Hepatic stellate cell (primary cell): ENCODE measurements around the gene SYNM.
A peak's percentile ranks its signal among the peaks of the same experiment; 100 is the strongest.

Experiments used
- DNase-seq: peaks from one replicate; pipeline ENCODE4 v3.0.0; 2011; ENCODE audit warnings: low spot score

SYNM gene

DNA sequence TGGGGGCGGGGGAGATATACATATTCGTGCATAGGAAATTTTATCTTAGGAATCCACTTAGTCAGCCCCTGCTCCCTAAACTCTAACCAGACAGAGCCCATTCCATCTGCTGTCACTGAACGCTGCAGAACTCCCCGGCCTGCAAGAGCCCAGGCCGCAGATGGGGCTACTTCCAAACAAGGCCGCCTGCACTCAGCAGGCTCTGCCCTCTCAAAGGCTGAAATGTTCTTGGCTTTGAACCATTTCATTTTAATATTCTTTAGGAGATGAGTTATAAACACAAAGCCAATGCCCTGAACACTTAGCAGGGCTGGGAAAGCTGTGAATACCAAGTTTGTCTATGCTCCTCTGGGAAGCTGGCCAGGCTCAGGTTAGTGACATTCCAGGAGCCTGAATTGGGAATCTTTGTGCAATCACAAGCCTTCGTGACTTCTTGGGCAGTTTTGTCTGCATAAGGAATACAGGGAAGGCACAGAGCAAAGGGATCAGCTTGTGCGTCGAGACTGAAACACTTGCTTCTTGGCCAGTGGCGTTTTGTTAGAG, 65.0 kb downstream of the SYNM start:
- peak; percentile 84 for DNase-seq

DNA sequence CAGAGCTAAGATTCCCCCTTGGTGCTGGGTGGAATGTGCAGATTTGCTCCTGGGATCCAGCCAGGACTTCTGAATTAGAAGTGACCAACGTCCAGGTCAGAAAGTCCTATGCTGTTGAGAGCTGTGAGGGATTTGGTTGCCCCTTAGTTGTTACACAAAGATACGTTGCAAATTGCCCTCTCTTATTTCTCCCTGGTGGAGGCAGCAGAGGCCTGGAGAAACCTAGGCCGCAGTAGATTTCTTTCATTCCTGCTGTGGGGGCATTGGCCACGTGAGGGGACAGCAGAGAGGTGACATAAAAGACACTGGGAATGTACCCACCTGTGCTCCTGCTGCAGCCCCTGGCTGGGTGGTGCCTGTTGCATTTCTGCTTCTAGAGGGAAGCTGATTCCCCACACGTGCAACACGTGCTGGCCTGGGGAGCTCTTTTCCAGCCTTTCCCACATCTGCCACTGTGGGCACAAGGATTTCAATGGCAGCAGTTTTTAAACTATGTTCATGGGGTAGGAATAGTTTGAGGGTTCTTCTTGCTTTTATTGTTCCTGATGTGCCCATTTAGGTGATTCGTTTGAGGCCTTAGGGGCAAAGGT, 65.7 kb downstream of the SYNM start:
- no peak for DNase-seq

GRCh38 chr15:99172171-99172570, 67.3 kb downstream of the SYNM start:
- no peak for DNase-seq

DNA sequence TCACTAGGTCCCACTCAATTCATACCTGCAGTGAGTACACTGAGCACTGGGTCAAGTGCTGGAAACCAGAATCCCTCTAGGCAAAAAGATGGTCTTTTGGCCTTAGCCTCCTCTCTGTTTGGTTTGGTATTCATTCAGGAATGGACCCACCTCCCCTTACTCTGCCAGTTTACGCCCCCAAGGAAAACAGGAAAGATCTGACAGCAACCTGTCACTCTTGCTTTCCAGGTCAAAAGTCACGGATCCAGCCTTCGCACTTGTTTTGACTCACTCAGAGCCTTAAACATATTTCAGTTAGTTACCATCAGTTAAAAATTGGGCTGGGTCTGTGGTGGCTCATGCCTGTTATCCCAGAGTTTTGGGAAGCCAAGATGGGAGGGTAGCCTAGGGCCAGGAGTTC, 68.1 kb downstream of the SYNM start:
- DNase-seq: no peak

DNA sequence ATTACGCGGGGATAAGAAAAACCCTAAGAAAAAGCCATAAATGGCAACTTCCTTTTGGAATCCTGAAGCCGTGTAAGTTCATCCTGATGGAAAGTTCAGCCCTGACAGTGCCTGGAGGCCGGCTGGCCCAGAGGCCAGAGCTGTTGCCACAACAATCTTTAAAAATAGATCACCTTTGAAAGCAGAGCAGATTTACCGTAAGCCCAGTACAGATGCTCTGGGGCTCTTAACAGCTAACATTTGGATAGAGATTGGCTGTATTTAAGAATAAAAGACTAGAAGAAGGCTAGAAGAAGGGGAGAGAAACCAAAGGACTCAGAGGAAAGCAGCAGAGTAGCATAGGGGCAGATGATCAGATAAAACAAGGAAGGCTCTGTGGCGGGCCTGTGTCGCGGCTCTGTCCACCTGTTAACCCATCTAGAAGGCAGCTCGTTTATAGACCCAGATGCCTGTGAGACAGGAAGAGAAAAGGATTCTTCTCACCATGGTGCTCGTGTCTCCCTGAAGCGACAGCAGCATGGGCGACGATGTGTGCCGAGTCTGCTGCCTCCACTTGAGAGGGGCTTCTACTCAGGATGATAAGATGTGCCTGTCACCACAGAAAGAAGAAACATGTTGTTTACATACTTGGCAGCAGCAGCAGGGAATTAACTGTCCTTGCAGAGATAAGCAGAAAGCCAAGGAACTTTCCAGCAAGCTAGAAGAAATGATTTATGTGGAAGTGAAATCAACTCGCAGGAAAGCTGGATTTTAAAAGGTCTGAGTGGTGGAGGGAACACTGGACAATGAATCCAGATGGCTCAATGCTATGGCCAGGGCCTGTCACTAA, 69.9 kb downstream of the SYNM start:
- DNase-seq: no peak

- no peak for DNase-seq
Observed at GRCh38 chr15:99176757-99177156, 71.9 kb downstream of the SYNM start.

DNA sequence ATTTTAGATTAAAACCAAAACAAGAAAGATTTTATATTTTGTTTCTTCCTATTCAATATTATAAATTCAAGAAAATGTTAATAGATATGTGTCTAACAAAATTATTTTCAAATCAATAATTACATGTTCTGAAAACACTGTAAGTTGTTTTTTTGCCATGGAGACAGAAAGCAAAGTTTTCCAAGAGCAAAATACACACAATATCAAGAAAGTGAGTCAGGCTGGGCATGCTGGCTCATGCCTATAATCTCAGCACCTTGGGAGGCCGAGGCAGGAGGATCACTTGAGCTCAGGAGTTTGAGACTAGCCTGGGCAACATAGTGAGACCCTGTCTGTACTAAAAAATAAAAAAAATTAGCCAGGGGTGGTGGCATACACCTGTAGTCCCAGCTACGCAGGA, 72.8 kb downstream of the SYNM start:
- DNase-seq: no peak

- no peak for DNase-seq
Observed at GRCh38 chr15:99180086-99180963, 75.4 kb downstream of the SYNM start.

DNA sequence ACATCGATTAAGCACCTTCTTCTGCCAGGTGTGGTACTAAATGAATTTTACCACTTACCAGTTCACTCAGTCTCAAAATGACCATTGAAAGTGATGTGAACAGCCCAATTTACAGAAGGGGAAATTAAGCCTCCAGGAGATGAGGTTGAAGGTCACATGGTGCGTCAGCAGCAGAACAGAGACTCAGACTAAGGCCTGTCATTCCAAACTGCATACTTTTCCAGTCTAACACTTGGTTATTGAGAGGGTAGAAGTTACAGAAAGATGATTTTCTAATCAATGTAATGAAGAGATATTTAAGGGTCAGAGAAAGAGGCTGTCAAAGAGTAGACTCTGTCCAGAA, 76.1 kb downstream of the SYNM start:
- no peak for DNase-seq

GRCh38 chr15:99181545-99181971, 76.7 kb downstream of the SYNM start:
- DNase-seq: no peak

DNA sequence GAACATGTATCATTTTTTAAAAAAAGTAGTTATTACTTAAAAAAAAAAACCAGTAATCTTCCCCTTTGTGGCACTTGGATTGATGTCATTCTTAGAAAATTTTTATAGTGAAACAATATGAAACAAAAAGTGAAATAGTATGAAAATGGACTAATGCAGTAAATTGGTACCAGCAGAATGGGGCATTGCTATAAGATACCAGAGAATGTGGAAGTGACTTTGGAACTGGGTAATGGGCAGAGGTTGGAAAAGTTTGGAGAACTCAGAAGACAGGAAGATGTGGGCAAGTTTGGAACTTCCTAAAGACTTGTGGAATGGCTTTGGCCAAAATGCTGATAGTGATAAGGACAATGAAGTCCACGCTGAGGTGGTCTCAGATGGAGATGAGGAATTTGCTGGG, 77.9 kb downstream of the SYNM start:
- no peak for DNase-seq
